ENCODE measurements around the gene SCARF2. TPM values are rescaled to one million over a fixed set of nuclear protein-coding genes. Genes with fewer than 3 reads are reported as not detected.

SCARF2 gene
- total and polyA plus RNA-seq, 2 donors (not counting 1 experiment from before 2014, with no cell fraction given), result 8.1 to 14.5 TPM

- peaks cover 4% of the 10 kb centered on the region for H3K36me3 ChIP-seq (ENCODE audit: control insufficient read depth, insufficient read depth, low read length)
- peaks cover 4% of the 10 kb centered on the region for H3K79me2 ChIP-seq (ENCODE audit: control insufficient read depth, insufficient read depth, low read length)
- H3K9ac ChIP-seq (ENCODE audit: insufficient read depth, low read length), result no peak overlapping the region
- TF ChIP-seq EZH2 (IDR thresholded peaks at IDR 0.05; ENCODE audit: low read length, missing control alignments) (no peak), CTCF (conservative IDR thresholded peaks at IDR 0.05 in 1 of 2, IDR thresholded peaks at IDR 0.05 in 1 of 2; ENCODE audit: low read depth in 1 of 2, low read length in 2 of 2) (no peak)
- peak in 1 of 2 donors; percentile 50 for DNase-seq (ENCODE audit: low read depth in 2 of 2)
- H4K20me1 ChIP-seq (ENCODE audit: control insufficient read depth, extremely low read depth, insufficient read depth, low read length), result no peaks in the 10 kb centered on the region
- no peak overlapping the region for H3K4me3 ChIP-seq (replicated peaks in 1 of 4; ENCODE audit: control extremely low read depth in 1 of 4, insufficient read depth in 1 of 4, low read depth in 3 of 4, low read length in 4 of 4)
- H3K27me3 ChIP-seq (ENCODE audit: control insufficient read depth, insufficient read depth, low read length), result no peaks in the 10 kb centered on the region
- peaks cover 16% of the 10 kb centered on the region for H3K4me1 ChIP-seq (ENCODE audit: control insufficient read depth, extremely low read depth, insufficient read depth, low read length)
- H3K4me2 ChIP-seq (ENCODE audit: extremely low read depth, insufficient read depth, low read length), result no peak overlapping the region
- peak overlapping the region; percentile 19 for H3K27ac ChIP-seq (ENCODE audit: insufficient read depth, low read length)
- no peaks in the 10 kb centered on the region for H3K9me3 ChIP-seq (ENCODE audit: control insufficient read depth, insufficient read depth, low read depth, low read length)
- no peak overlapping the region for H2AFZ ChIP-seq (ENCODE audit: low read length)
Measured at GRCh38 chr22:20441631-20442484, 4.2 kb upstream of the SCARF2 start.

- no peak for TF ChIP-seq EZH2 (IDR thresholded peaks at IDR 0.05; ENCODE audit: low read length, missing control alignments)
- no peak for TF ChIP-seq CTCF (conservative IDR thresholded peaks at IDR 0.05 in 1 of 2, IDR thresholded peaks at IDR 0.05 in 1 of 2; ENCODE audit: low read depth in 1 of 2, low read length in 2 of 2)
- H3K27me3 ChIP-seq (ENCODE audit: control insufficient read depth, insufficient read depth, low read length), result no peaks in the 10 kb centered on the region
Measured at GRCh38 chr22:20440637-20441591, 3.3 kb upstream of the SCARF2 start.

More at GRCh38 chr22:20440637-20441591, 3.3 kb upstream of the SCARF2 start:
- no peaks in the 10 kb centered on the region for H3K9me3 ChIP-seq (ENCODE audit: control insufficient read depth, insufficient read depth, low read depth, low read length)
- no peak overlapping the region for H3K9ac ChIP-seq (ENCODE audit: insufficient read depth, low read length)
- no peak overlapping the region for H3K4me3 ChIP-seq (replicated peaks in 1 of 4; ENCODE audit: control extremely low read depth in 1 of 4, insufficient read depth in 1 of 4, low read depth in 3 of 4, low read length in 4 of 4)
- H3K36me3 ChIP-seq (ENCODE audit: control insufficient read depth, insufficient read depth, low read length), result peaks cover 4% of the 10 kb centered on the region
- no peak overlapping the region for H2AFZ ChIP-seq (ENCODE audit: low read length)
- DNase-seq (ENCODE audit: low read depth in 2 of 2), result no peak
- H4K20me1 ChIP-seq (ENCODE audit: control insufficient read depth, extremely low read depth, insufficient read depth, low read length), result no peaks in the 10 kb centered on the region
- H3K4me2 ChIP-seq (ENCODE audit: extremely low read depth, insufficient read depth, low read length), result no peak overlapping the region
- peaks cover 18% of the 10 kb centered on the region for H3K4me1 ChIP-seq (ENCODE audit: control insufficient read depth, extremely low read depth, insufficient read depth, low read length)
- peaks cover 11% of the 10 kb centered on the region for H3K79me2 ChIP-seq (ENCODE audit: control insufficient read depth, insufficient read depth, low read length)
- no peak overlapping the region for H3K27ac ChIP-seq (ENCODE audit: insufficient read depth, low read length)
